GM19467 (cell line): ENCODE data around the gene DCLK1.

Source experiments
- ATAC-seq: cut with Tn5 transposase; IDR thresholded peaks from one replicate; pipeline ENCODE4 v1.9.1; 2021; ENCODE audit warnings: mild to moderate bottlenecking, moderate library complexity; ENCODE audit not compliant: unreplicated experiment

Gene DCLK1

DNA sequence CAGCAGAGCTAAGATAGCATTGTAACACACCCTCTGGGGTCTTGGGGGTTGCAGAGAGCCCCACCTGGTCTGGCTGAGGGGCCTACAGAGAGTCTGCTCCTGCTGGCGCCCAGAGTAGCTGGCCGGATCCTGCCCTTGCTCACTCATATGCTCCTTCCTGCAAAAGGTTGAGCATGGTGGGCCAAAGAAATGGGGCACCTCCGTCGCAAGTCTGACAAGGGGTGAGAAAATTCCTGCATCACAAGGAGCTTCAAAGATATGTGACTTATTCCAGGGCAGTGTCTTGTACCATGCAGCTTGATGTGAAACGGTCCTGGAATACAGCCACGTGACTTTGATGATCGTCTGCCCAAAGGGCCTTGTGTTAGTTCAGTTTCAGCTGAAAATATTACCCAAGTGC, 218.3 kb downstream of the DCLK1 start:
- no peak for ATAC-seq

DNA sequence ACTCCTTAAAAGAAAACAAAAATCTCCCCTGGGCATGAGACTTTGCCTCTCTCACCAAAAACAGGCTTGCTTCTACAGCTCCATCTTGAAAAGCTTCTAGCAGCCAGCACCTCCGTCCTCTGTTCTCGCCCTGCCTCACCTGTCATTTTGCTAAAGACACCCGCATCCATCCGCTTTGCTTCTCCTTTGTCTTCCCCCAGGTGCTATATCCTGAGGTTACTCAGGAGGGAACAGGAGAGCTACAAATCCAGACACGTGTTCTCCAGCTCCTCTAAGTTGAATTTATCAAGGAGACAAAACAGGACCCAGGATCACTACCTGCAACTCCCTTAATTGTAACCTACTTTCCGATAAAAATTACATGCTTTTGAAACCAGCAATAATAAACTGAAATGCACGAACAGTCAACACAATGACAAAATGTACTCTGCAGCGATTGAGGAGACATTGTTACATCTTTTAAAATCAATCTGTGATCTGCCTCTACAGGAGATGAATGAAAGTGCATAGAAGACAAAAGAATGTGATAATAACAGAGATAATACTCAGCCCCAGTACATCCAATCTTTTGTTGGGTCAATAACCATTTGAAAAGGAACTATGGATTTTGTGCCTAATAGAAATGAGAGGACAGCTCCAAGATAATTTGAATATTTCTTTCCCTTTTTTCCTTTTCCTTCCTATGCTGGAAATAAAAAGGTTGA, 221.2 kb downstream of the DCLK1 start:
- no peak for ATAC-seq

DNA sequence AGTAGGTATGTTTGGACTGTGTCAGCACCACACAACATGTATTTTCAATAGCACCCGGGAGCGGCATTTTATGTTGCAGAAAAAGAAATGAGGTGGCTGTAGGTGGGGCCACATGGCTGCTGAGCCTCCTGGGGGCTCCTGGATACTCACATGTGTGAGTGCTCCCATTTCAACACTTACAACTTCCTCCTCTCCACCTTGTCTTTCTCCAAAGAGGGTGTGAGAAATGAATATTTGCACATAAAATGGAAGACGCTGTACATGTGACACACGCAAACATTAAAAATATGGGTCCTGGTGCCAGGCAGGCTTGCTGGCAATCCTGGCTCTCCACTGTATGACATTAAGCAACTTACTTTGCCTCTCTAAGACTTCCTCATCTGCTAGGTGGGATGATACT, 222.1 kb downstream of the DCLK1 start:
- ATAC-seq, result no peak

DNA sequence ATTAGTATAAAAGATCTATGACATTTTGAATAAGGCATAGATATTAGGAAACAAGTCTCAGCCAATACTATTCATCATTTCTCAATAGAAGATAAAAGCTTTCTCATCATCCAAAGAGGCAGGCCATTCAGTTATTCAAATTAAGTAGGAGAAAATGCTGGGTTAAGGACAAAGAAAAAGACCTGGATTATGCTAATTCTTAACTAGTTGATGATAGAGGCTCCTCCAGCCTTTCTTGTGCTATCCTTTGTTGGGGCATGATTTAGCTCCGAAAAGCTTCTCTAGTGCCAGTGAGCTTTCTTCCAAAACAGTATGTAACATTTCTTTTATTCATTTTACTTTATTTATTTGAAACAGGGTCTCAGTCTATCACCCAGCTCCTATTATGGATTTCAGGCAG, 223.0 kb downstream of the DCLK1 start:
- no peak for ATAC-seq

DNA sequence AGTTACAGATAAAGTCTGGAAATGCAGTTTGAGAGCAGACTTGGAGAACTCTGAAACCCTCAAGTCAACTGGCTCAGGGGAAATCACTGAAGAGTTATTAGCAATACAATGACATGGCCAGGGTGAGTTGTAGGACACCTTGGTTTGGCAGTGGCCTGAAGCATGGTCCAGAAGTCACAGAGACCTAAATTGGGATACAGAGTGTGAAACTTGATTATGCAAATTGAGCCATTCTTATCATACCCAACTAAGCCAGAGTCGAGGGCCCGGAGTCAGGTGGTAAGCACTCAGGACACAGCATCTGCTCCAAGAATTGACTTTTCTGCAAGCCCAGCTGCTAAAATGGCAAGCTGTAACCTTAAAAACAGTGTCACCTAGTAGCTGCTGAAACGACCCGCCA, 224.5 kb downstream of the DCLK1 start:
- no peak for ATAC-seq

DNA sequence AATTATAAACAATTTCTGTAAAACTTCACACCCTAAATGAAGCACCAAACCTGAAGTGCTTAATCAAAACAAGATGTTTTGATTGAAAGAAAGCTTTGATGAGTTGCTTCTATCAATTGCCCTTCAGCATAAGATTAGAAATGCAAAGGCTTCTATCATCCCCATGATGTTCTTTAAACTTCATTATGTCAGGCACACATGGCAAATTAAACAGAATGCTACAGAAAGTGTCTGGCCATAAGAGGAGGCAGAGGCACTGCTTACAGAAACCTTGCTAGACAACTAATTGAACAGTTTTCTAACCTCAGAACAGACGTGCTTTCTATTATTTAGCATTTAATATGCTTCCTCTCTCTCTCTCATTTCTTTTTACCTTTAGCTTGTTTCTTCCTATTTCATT, 228.1 kb downstream of the DCLK1 start:
- ATAC-seq, result no peak

DNA sequence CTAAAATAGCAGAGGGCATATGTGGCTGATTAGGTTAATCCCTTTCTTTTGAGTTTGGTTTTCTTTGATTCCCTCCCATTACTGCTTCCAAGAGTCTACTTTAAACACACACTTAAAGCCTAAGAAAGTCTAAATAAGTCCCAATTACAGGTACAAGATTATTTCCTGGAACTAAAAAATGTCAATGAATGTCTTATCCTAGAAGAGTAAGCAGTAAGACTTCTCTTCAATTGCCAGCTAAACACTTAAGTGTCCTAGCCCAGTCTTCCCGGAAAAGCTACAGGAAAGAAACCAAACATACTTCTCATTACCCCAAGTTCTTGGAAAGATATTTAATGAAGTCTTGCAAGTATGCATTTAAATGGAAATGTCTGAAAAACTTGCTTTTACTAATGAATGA, 233.1 kb downstream of the DCLK1 start:
- no peak for ATAC-seq

DNA sequence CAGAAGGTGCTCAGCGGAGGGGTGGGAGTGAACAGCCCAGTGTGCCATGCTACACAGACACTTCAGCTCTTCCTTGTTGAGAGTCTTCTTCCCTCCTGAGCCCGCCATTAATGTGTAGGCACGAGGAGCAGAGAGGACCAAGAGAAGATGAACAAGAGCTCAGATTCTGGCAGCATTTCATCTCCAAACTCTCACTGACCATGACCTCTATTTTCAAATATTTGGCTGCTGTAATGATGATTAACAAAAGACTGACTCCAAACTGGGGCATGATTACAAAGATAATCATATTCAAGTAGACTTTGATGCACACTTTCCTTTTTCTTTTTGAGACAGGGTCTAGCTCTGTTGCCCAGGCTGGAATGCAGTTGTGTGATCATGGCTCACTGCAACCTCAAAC, 236.5 kb downstream of the DCLK1 start:
- ATAC-seq, result no peak

DNA sequence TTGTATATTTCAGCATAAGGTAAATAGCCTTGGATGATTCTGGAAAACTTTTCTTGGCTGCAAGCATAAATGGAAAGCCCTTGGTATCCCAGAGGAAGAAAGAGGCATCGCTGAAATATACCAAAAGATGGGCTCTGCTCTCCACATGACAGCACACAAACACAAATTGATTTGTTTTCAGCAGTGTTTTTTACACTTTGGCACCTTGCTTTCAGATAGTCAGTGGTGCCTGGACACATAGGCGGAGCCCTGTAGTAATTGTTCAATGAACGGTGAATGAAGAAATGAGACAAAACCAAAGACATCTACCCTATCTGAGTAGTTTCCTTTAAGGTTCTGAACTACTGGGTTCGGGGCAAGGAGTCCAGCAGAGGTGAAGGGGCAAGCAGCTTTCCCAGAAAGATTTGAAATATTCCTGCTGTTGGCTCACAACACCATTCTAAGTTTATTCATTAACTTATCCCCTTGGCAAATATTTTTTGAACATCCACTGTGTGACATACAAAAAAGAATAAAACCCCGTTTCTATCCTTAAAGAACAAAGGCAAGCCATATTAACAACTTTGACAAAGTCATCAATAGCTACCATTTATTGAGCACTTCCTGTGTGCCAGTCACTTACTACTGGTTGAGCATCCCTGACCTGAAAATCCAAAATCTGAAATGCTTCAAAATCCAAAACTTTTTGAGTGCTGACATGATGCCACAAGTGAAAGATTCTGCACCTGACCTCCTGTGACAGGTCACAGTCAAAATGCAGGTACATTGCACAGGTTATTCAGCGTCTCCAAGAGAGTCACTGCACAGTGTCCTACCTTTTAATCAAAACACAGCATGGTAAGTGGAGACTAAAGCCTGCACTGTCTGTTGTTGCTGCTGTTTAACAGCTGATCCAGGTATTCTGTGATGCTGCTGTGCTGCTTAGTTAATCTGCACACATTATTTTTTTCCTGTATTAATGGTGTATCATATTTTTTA, 238.1 kb downstream of the DCLK1 start:
- ATAC-seq, result no peak

DNA sequence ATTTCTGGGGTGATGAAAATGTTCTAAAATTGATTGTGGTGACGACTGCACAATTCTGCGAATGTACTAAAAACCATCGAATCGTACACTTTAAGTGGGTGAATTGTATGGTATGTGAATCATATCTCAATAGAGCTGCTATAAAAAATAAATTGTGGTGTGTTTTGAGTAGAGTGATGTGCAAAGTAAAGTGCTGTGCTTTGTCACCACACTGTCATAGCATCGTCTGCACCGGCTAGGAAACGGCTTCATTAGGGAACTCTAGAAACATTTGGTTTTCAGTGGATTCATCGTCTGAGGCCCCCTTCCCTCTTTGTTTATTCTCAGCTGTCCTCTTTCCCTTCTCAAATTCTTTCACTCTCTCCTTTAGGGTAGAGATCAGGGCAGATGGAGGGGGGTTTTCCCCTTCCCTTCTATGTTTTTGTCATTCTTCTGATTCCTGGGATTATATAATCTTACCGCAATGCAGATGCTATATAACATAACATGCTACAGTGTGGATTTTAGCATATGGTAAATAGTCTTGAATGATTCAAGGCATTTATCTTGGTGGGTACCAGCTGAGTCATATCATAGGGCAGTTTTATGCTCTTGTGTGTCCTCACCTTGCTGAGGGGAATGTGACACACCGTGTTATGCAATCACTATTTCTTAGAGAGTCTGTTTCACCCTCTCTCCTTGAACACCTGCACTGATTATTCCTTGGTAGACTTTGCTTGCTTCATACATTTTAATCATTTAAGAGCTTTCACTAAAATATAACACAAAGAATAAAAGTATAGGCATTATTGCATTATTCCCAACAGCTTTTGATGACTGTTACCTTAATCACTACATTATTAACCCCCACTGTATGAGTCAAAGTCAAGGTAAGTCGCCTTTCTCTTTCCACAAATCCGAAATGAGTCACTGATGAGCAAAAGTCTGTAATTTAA, 239.4 kb downstream of the DCLK1 start:
- no peak for ATAC-seq

DNA sequence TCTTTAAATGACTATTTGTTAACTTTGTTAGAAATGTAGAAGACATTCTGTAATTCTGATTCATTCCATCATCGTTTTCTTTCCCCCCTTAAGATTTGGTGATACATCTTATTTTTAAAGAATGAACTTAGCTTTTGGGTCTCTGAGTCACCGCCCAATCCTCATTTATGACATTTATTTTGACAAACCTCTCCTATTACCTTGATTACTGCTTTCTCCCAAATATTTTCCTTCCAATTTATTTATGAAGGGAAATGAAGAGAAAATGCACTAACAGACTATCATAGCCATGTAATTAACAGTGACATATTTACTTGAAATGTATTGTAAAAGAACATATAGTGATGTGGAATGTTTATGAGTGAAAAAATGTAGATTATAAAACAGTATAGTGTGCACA, 241.6 kb downstream of the DCLK1 start:
- ATAC-seq, result no peak

DNA sequence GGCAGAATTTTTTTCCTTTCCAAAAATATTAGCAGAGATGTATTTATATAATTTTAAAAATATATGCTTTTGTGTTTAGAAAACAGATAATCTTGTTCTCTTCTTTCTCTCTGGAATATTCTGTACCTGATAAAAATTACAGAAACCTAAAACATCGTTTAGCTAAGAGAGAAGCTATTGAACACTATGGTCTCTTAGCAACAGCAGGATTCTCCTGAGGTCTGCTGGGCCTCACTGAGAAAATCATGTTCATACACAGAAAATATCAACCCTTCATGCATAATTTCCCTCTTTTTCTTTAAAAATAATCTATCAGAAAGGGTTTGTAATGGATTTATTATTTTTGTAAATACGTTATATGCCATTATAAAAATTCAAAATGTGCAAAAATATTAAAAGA, 242.2 kb downstream of the DCLK1 start:
- ATAC-seq, result no peak

DNA sequence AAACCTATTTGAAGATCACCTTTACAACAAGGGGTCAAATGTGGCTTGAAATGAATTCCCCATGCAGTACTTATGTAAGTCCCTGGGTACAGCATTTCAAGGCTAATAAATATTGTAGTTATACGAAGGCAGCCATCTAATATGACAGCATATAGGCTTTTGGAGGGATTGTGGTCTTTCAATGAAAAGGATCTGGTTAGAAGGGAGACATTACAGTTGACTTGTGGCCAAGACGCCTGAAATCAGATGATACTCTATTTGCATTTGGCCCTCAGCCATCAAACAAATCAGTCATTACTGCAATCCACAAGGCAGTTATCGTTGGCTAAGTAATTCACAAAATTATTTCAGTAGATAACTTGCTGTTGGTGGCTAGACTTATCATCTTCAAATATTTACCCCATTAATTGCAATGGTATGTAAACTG, 242.7 kb downstream of the DCLK1 start:
- ATAC-seq, result no peak

DNA sequence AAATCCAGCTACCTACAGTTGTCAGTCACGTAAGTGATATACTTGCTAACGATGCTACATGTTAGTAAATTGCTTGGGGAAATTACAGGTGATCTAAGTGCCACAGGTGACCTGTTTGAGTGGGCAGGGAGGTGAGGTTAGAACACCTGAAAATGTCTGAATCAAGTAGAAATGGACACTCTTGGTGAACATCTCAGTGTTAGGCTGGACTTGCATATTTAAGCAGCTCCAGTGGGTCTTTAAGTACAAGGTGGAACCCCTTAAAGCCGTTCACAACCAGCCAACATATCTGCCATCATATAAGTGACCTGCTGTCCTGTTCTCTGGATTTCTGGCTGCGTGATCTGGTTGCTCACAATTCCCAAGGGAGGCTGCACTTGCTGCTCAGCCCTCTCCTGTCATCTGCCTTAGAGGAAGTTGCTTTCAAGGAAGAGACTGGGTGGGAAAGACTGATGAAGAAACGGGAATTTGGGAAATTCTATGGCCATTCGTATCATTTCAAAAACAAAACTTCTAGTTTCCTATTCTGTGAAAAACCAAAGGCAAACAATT, 244.0 kb downstream of the DCLK1 start:
- no peak for ATAC-seq

DNA sequence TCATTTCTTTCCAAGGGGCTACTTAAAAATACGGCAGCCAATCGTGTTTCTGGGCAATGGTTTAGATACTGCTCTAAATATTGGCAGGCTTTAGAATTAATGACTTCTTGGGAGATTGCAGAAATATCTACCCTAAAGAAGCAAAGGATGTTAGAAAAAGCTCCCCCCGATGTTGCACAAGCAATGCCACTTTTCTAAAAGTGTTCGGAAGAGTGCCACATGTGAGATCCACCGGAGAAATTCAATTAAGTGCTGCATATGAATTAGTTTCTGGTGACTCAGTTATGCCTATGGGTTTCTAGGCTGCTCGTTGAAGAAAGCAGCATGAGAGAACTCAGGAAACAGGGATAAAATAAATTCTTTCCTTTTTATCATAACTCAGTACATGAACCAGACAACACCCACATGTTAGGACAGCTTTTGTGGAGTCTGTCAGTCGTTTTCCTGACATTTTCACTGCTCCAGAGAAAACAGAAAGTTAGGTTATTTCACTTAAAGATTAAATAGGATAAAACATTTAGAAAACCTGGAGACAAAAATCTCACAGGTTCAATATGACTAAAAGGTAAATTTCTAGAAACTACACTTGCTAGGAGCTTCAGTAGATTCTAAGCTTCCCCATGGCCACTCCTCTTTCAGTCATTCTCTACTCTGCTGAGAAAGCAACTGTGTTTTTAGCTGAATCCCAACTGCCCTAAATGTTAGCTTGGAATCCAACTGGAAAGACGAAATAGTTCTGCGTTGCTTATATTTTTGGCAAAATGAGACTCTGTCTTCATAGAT, 244.7 kb downstream of the DCLK1 start:
- ATAC-seq, result no peak

DNA sequence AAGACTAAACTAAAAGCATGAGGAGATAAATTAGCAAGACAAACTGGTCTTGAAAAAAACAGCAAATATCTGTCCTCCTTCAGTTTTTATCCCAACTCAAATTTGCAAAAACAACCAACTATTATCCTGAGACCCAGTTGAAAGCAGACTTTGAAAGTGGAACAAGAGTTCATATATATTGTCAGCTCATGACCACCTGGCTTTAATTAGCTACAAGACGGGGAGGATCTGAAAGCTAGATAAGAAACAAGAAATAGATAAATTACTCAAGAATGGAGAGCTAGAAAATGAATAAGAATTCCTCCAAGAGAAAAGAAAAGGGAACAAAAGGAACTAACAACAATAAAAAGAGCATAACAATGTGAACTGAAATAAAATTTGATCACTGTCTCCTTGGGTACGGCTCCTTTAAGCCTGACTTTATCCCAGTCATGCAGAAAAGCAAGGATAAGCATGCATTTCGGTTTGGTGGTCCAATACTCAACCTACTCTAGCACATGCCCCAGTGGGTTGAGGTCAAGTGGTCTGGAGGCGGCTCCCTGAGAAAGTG, 246.9 kb downstream of the DCLK1 start:
- no peak for ATAC-seq

DNA sequence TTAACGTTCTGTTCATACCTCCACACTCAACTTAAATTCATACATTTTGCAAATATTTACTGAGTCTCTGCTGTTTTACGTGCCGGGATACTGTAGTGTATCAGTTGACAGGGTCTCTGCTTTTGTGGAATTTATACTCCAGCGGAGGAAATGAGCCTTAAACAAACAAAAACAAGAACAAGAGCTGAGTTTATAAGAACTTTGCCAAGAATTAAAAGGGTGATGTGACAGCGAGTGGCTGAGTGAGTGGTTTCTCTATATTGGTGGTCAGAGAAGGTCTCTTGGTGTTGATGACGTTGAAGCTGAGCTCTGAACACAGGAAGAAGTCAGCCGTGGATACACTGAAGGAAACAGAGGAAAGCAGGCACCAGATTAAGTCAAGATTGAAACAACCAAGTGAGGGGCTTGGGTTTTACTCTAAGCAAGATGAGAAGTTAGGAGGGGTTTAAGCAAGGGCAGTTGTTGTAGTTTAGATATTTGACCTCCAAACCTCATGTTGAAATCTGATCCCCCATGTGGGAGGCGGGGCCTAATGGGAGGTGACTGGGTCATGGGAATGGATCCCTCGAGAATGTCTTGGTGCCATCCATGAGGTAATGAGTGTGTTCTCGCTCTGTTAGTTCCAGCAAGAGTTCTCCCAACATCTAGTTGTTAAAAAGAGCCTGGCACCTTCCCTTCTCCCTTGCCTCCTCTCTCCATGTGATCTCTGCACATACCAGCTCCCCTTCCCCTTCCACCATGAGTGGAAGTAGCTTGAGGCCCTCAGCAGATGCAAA, 248.3 kb downstream of the DCLK1 start:
- no peak for ATAC-seq

DNA sequence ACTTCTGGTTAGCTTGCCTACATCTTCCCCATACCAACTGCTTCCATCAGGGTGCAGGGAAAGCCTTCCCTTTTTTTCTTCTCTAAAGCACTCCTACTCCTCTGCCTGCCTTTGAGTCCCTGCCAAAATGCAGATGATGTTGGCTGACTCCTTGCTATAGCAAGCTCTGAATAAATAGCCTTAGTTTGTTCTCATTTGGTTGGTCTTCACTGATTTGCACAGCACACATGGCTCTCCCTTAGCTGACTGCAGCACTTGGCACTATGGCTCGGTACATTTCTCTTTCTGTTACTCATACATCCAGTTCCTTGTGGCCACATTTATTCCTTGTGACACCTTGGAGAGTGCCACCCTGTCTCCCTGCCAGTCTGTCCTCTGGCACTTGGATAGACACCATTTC, 249.8 kb downstream of the DCLK1 start:
- no peak for ATAC-seq

DNA sequence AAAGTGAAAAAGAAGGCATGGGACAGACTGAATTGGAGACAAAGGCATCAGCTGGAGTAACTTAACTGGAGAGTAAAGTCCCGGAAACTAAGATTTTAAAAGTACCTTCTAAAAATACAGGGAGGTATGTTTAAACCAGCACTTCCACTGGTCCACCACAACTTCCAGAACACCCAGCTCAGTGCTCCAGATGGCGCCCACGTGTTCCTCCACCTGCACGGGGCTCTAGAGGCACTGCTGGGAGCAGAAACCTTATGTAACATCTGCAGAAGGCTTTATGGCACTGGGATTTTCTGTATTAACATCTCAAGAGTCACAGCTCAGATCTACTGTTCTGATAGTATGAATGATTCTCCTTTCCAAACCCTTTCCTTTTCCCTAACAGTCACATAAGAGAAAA, 252.1 kb downstream of the DCLK1 start:
- ATAC-seq, result no peak
